Astrocyte (in vitro differentiated cells and primary cell): ENCODE measurements around the gene FCER1G. TPM values are rescaled to one million over a fixed set of nuclear protein-coding genes. Genes with fewer than 3 reads are reported as not detected.

ENCODE experiments used
- DNase-seq: peaks from one replicate; pipeline ENCODE4 v3.0.0-alpha.2; 2010; ENCODE audit warnings: low read depth
- FAIRE-seq: peaks from 2 replicates; lab custom pipeline; 2011; peaks lifted over from hg19 to GRCh38; lab: Jason Lieb, UNC
- H2AFZ ChIP-seq: 2 replicates; pipeline ENCODE4 v1.6.0; 2012; ENCODE audit warnings: low read depth, low read length, inconsistent platforms
- H3K27ac ChIP-seq: 2 replicates; pipeline ENCODE4 v1.5.1; 2011; ENCODE audit warnings: low read depth, low read length, inconsistent platforms
- H3K27me3 ChIP-seq: 2 replicates; pipeline ENCODE4 v1.6.0; 2011; ENCODE audit warnings: low read length, inconsistent platforms; ENCODE audit not compliant: insufficient read depth
- H3K36me3 ChIP-seq: 2 replicates; pipeline ENCODE4 v1.5.1; 2011; ENCODE audit warnings: low read length, inconsistent platforms; ENCODE audit not compliant: insufficient read depth
- H3K4me1 ChIP-seq: 2 replicates; pipeline ENCODE4 v1.5.1; 2011; ENCODE audit warnings: low read length, inconsistent platforms; ENCODE audit not compliant: insufficient read depth
- H3K4me2 ChIP-seq: 2 replicates; pipeline ENCODE4 v1.6.0; 2012; ENCODE audit warnings: low read length, inconsistent platforms
- H3K4me3 ChIP-seq: 2 replicates; pipeline ENCODE4 v1.5.1; 2011; ENCODE audit warnings: low read depth, mild to moderate bottlenecking, low read length, inconsistent platforms; ENCODE audit not compliant: insufficient read depth
- H3K79me2 ChIP-seq: 2 replicates; pipeline ENCODE4 v1.6.0; 2012; ENCODE audit warnings: mild to moderate bottlenecking, low read length, inconsistent platforms; ENCODE audit not compliant: insufficient read depth
- H3K9ac ChIP-seq: 2 replicates; pipeline ENCODE4 v1.6.0; 2012; ENCODE audit warnings: mild to moderate bottlenecking, low read length, inconsistent platforms
- H3K9me3 ChIP-seq: 2 replicates; pipeline ENCODE4 v1.5.1; 2012; ENCODE audit warnings: low read depth, mild to moderate bottlenecking, low read length, inconsistent platforms; ENCODE audit not compliant: insufficient read depth
- H4K20me1 ChIP-seq: 2 replicates; pipeline ENCODE4 v1.6.0; 2012; ENCODE audit warnings: low read length, inconsistent platforms; ENCODE audit not compliant: insufficient read depth
- H3K27ac Mint-ChIP-seq: one replicate; pipeline ENCODE4 v1.8.0; 2021; ENCODE audit warnings: mild to moderate bottlenecking, mixed read lengths; ENCODE audit not compliant: unreplicated experiment
- H3K27me3 Mint-ChIP-seq: one replicate; pipeline ENCODE4 v1.8.0; 2021; ENCODE audit warnings: low read depth, mixed read lengths; ENCODE audit not compliant: unreplicated experiment
- H3K36me3 Mint-ChIP-seq: one replicate; pipeline ENCODE4 v1.8.0; 2021; ENCODE audit warnings: low read depth, mixed read lengths; ENCODE audit not compliant: unreplicated experiment
- H3K4me1 Mint-ChIP-seq: one replicate; pipeline ENCODE4 v1.8.0; 2021; ENCODE audit warnings: low read depth, mixed read lengths; ENCODE audit not compliant: unreplicated experiment
- H3K4me3 Mint-ChIP-seq: one replicate; pipeline ENCODE4 v1.8.0; 2021; ENCODE audit warnings: mild to moderate bottlenecking, moderate library complexity, mixed read lengths; ENCODE audit not compliant: unreplicated experiment
- H3K9me3 Mint-ChIP-seq: one replicate; pipeline ENCODE4 v1.8.0; 2021; ENCODE audit warnings: mild to moderate bottlenecking, mixed read lengths; ENCODE audit not compliant: unreplicated experiment
- EZH2 ChIP-seq: IDR thresholded peaks from 2 replicates; pipeline ENCODE4 v1.6.1; 2012; ENCODE audit warnings: mild to moderate bottlenecking, low read length, inconsistent platforms; ENCODE audit not compliant: insufficient read depth
- total RNA-seq: library from RNA; stranded (reverse); gene quantifications from 2 replicates; pipeline ENCODE4 v1.2.1, GENCODE V29; 2021
- TF ChIP-seq, protein P1 (sequence below): IDR thresholded peaks from 2 replicates; pipeline ENCODE4 v1.5.1; 2011; ENCODE audit warnings: low read depth, mild to moderate bottlenecking, inconsistent platforms, low read length, moderate library complexity; ENCODE audit not compliant: insufficient read depth

The FCER1G gene
- total RNA-seq, 1 donor from 2014 or later = 0.68 TPM

DNA sequence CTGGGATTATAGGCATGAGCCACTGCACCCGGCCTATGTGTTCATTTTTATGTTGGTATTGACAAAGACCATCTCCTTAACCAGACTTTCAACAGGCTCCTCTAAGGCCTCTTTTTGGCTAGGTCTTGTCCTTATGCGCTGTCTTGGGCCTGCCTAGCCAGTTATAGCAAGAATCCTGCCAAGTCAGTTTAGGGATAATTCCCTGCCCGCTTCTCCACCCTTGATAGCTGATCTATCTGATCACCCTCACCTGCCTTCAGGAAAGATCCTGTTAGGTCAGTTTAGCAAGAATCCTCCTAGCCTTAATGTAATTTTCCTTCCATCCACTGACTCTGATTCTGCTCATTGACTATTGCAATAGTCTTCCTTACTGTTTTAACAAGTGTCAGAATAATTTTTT is 35.4 kb upstream of the FCER1G start:
- H3K27ac Mint-ChIP-seq = peak overlapping the region; percentile 13
- FAIRE-seq (no peak), DNase-seq (no peak)
- Histone ChIP-seq H3K4me2 (no peak overlapping the region), H3K27ac (no peak overlapping the region), H2AFZ (no peak overlapping the region), H3K36me3 (peaks cover under 1% of the 10 kb centered on the region), H4K20me1 (no peaks in the 10 kb centered on the region), H3K9ac (no peak overlapping the region), H3K4me1 (peaks cover 17% of the 10 kb centered on the region), H3K27me3 (no peaks in the 10 kb centered on the region), H3K4me3 (no peak overlapping the region), H3K79me2 (peaks cover 16% of the 10 kb centered on the region), H3K9me3 (no peaks in the 10 kb centered on the region)
- TF ChIP-seq EZH2 = no peak
- TF ChIP-seq, protein P1, sequence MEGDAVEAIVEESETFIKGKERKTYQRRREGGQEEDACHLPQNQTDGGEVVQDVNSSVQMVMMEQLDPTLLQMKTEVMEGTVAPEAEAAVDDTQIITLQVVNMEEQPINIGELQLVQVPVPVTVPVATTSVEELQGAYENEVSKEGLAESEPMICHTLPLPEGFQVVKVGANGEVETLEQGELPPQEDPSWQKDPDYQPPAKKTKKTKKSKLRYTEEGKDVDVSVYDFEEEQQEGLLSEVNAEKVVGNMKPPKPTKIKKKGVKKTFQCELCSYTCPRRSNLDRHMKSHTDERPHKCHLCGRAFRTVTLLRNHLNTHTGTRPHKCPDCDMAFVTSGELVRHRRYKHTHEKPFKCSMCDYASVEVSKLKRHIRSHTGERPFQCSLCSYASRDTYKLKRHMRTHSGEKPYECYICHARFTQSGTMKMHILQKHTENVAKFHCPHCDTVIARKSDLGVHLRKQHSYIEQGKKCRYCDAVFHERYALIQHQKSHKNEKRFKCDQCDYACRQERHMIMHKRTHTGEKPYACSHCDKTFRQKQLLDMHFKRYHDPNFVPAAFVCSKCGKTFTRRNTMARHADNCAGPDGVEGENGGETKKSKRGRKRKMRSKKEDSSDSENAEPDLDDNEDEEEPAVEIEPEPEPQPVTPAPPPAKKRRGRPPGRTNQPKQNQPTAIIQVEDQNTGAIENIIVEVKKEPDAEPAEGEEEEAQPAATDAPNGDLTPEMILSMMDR = no peak
- H3K36me3 Mint-ChIP-seq = peaks cover 18% of the 10 kb centered on the region
- no peaks in the 10 kb centered on the region for H3K27me3 Mint-ChIP-seq
- no peak overlapping the region for H3K4me3 Mint-ChIP-seq
- H3K4me1 Mint-ChIP-seq = peaks cover 16% of the 10 kb centered on the region
- H3K9me3 Mint-ChIP-seq = no peaks in the 10 kb centered on the region

DNA sequence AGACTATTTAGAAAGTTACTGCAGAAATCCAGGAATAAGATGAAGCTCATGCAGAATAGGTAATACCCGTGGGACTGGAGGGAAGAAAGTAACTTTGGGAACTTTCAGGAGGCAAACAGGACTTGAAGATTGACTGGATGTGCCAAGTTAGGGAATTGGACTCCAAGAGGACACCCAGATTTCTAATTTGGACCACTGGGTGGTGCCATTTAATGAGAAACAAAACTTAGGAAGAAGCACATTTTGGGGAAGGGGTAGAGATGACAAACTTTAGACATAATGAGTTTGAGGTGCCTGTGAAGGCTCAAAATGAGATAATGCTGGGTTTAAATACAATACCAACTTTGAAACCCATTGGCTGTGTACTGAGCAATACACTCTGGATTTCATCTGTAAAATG is 34.5 kb upstream of the FCER1G start:
- Histone ChIP-seq H3K36me3 (no peaks in the 10 kb centered on the region), H3K4me3 (no peak overlapping the region), H3K4me2 (no peak overlapping the region), H3K9ac (no peak overlapping the region), H3K27me3 (no peaks in the 10 kb centered on the region), H3K4me1 (peaks cover 17% of the 10 kb centered on the region), H3K79me2 (peaks cover 16% of the 10 kb centered on the region), H4K20me1 (no peaks in the 10 kb centered on the region), H3K9me3 (no peaks in the 10 kb centered on the region), H2AFZ (no peak overlapping the region), H3K27ac (no peak overlapping the region)
- Mint-ChIP-seq H3K4me3 (no peak overlapping the region), H3K36me3 (peaks cover 10% of the 10 kb centered on the region), H3K27me3 (no peaks in the 10 kb centered on the region), H3K27ac (no peak overlapping the region), H3K9me3 (no peaks in the 10 kb centered on the region), H3K4me1 (peaks cover 21% of the 10 kb centered on the region)
- DNase-seq (no peak), FAIRE-seq (peak; percentile 29)
- TF ChIP-seq, protein P1 = peak; percentile 31
- no peak for TF ChIP-seq EZH2

DNA sequence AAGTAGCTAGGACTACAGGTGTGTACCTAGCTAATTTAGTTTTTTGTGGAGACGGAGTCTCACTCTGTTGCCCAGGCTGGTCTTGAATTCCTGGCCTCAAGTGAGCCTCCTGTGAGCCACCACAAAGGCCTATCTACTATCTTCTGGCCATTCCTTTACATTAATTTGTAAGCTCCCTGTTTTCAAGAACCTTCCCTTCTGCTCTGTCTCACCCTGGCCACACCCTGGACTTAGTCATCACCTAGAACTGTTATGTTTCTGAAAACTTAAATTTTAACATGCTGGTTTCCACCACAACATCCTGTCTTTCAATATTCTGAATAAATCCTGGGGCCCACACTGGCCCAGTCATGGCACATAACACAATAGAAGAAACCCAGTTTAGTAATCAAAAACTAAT is 32.9 kb upstream of the FCER1G start:
- Histone ChIP-seq H3K4me2 (peak overlapping the region; percentile 40), H3K27ac (peak overlapping the region; percentile 1), H3K27me3 (no peaks in the 10 kb centered on the region), H3K9ac (no peak overlapping the region), H3K9me3 (no peaks in the 10 kb centered on the region), H4K20me1 (no peaks in the 10 kb centered on the region), H3K4me3 (no peak overlapping the region), H3K36me3 (no peaks in the 10 kb centered on the region), H2AFZ (peak overlapping the region; percentile 23), H3K79me2 (peaks cover under 1% of the 10 kb centered on the region), H3K4me1 (peaks cover 9% of the 10 kb centered on the region)
- H3K9me3 Mint-ChIP-seq = peaks cover 2% of the 10 kb centered on the region
- peaks cover 17% of the 10 kb centered on the region for H3K4me1 Mint-ChIP-seq
- FAIRE-seq (no peak), DNase-seq (peak; percentile 33)
- TF ChIP-seq, protein P1 = no peak
- peaks cover 3% of the 10 kb centered on the region for H3K27me3 Mint-ChIP-seq
- no peak overlapping the region for H3K4me3 Mint-ChIP-seq
- peaks cover 2% of the 10 kb centered on the region for H3K36me3 Mint-ChIP-seq
- no peak overlapping the region for H3K27ac Mint-ChIP-seq
